GM04503 (cell line): Measurements from ENCODE around the gene LRRC56.
A peak's percentile ranks its signal among the peaks of the same experiment; 100 is the strongest.

Source experiments
- DNase-seq: peaks from one replicate; pipeline ENCODE4 v3.0.0-alpha.2; 2012; ENCODE audit warnings: low read depth

LRRC56 gene

DNA sequence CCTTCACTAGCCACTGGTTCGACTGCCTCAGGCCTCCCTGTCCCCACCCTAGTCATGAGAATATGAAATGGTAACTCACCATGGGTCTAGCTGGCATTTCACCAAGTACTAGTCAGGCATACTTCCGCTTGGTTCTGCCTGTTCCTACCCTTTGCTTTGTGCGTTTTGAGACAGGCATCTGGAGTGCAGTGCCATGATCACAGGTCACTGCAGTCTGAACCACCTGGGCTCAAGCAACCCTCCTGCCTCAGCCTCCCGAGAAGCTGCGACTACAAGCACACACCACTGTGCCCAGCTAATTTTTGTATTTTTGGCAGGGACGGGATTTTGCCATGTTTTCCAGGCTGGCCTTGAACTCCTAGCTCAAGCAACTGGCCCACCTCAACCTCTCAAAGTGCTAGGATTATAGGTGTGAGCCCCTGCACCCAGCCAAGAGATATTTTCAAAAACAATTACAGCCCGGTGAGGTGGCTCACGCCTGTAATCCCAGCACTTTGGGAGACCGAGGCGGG is 16.1 kb upstream of the LRRC56 start:
- no peak for DNase-seq

DNA sequence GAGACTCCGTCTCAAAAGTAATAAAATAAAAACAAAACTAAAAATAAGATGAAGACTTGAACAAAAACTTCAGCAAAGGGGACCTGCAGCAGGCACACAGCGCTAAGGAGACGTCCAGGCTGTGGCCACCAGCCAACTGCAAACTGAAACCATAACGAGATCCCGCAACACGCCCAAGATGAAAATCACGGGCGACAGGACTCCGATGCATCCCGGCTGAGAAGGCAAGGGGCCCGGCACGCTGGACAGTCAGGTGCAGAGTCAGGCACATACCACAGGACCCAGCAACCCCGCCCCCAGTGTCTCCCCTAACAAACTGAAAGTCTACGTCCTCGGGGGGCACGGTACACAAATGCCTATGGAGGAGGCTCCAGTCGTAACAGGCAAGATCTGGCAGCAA is 11.1 kb upstream of the LRRC56 start:
- no peak for DNase-seq

DNA sequence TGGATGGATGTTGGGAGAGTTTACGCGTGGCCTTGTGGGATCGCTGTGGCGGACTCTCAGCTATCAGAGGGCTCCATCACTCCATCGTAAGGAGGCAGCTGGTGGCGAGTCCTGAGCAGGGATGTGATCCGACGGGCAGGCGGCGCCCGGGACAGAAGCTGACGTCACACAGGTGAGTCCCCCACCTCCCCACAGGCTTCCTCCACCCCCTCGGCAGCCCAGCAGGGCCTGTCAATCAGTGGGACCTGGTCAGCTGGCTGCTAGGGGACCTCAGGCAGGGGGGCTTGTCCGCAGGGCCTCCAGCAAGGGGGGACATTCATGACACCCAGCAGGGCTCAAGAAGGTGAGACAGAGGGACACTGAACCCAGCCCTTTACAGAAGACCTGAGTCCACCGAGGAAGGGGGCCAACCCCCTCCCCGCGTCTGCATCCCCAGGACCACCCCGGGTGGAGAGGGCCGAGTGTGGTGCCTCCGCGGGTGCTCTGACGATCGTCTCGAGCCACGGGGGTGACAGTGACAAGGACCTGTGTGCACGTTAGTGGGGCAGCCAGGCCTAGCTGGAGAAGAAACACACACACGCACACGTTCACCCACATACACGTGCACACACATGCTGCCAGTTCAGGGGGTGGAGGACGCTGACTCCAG is 9.0 kb upstream of the LRRC56 start:
- DNase-seq: no peak

DNA sequence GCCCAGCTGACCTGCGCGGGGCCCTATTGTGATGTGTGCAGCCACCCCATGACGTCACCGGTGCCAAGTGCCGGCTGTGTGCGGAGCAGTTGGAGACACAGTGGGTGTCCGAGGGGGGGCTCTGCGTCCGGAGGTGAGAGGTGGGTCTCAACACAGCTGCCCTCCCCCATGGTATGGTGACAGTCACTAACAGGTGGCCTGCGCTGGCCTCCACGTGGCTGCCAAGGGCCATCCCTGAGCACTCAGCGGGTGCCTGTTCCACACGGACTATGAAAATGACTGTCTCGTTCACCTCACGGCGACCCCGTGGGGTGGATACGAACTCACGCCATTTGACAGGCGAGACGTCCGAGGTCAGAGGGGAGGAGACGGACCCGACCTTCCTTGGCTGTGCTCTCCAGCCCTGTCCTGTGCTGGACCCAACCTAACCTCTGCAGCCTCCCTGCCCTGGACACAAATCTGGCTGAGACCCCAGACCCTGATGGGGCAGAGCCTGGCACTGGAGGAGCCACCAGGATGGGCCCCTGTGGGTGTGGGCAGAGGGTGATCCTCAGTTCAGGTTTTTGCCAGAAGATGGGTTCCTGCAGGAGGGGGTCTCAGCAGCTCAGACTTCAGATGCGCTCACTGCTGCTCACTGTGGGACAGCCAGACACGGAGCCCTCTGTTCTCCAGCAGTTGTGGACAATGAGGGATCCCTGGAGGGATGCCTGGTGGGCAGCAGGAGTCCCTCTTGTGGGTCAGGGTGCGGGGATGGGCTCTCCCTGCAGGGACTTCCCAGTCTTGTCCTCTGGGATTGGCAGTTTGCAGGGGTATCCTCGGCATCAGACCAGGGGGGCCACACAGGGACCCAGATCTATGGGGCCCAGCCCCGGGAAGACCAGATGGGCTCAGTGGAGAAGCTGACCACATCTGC is 8.3 kb upstream of the LRRC56 start:
- no peak for DNase-seq

DNA sequence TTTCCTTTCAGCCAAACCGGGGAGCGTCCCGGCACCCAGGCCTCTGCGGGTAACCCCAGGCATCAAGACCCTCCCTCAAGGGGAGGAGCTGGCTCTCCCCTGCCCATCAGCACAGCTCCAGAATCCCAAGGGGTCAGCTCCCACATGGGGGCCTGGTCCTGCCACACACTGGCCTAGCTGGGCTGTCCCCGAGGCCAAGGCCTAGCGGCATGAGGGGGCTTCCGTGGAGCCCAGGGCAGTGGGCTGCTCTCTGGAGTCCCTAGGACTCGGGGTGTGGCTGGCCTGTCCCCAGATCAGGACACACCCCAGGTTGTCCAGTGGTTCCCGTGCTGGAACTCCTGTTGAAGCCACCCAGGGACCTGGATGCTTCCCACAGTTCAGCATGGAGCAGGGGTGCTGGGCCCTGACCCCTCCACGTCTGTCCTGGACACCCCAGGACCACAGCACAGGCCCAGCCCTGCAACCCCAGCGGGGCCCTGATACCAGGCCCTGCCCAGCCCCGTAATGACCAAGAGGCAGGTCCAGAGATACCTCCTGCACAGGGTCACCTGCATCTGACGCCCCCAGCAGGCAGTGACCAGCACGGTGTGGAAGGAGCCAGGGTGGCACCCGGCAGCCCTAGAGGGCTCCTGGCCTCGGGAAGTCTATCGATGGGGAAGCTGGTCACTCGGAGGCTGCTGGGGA is 7.5 kb upstream of the LRRC56 start:
- DNase-seq: no peak

DNA sequence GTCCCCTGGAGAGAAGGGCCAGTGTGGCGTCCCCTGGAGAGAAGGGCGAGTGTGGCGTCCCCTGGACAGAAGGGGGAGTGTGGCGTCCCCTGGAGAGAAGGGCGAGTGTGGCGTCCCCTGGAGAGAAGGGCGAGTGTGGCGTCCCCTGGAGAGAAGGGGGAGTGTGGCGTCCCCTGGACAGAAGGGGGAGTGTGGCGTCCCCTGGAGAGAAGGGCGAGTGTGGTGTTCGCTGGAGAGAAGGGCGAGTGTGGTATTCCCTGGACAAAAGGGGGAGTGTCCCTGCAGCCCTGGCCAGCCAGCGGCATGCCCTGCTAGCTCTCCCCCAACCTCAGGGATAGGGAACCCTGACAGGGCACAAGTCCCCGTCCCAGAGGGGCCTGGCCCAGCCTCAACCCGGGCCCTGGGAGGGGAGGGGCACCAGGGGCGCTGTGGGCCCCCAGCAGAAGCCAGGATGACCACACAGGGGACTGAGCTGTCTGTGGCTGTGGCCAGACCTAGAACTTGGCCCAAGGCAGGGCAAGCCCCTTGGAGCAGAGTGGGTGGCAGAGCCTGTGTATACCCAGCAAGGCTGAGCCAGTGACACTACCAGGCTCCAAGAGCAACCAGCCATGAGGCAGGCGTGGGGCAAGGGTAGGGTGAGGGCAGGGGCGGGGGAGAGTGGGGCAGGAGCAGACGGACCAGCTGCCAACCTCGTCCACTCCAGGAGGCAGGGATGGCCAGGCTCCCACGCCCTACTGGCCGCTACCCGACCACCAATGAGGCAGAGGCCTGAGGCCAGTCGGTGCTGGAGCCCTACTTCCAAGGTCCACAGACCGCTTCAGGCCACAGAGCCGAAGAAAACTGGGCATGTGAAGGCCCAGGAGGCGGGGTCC is 6.1 kb upstream of the LRRC56 start:
- no peak for DNase-seq

DNA sequence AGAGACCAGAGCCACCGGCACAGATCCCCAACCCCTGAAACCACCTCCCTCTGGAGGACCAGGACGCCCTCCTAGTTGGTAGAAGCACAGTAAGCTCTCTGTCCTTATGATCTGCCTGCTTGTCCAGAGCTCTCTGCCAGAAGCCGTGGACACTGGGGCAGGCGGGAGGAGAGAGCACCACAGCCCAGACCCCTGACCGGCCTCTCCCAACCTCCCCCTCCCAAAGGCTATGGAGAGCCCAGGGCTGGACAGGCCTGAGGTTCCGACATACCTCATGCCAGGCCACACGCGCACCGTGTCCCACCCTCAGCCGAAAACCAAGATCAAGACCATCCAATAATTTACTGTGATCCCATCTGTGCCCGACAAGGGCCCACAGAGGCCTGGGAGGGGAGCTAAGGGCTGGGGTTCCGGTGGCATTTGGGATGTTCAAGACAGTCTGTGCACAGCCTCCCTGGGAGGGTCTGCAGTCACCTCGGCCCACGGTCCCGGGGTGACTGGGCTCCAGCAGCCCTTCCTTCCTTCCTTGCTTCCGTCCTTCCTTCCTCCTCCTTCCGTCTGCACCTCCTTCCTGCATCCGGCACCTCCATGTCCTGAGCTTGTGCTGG is 5.3 kb upstream of the LRRC56 start:
- no peak for DNase-seq

DNA sequence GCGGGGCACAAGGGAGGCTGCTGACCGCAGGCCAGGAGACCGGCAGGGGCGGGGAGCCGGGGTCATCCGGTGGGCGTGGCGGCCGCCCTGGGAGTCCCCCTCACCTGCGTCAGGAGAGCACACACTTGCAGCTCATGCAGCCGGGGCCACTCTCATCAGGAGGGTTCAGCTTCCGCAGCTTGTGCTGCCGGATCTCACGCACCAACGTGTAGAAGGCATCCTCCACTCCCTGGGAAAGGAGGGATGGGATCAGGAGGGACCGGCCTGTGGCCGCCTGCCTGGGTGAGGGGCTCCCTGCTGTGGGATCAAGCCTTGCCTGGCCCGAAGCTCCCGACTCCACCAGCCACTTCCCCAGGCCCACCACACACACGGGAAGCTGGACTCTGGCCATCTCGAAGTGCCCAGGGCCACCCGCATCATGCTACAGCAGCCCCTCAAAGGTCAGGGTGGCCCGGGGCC is 4.8 kb upstream of the LRRC56 start:
- no peak for DNase-seq

DNA sequence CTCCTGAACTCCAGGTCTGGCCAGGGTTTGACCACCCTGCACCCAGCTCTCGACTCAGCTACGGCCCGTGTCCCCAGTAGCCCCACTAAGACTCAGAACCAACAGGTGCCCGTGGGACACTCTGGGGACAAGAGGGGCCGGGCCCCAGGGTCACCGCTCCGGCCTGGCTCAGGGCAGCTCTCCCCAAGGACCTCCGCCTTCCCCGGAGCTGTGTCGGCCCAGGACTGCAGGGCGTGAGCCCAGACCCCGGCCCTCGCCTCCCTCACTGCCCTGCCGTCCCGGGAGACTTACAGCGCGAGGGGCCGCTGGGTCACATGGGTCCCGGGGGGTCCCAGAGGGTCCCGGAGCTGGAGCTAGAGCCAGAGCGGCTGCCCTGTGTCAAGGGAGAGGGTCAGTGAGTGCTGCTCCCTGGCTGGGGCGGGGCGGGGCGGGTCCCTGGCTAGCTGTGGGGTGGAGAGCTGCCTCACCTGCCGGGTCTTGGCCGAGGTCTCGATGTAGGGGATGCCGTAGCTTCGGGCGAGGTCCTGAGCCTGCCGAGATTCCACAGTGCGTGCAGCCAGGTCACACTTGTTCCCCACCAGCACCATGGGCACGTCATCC is 4.2 kb upstream of the LRRC56 start:
- DNase-seq: no peak

DNA sequence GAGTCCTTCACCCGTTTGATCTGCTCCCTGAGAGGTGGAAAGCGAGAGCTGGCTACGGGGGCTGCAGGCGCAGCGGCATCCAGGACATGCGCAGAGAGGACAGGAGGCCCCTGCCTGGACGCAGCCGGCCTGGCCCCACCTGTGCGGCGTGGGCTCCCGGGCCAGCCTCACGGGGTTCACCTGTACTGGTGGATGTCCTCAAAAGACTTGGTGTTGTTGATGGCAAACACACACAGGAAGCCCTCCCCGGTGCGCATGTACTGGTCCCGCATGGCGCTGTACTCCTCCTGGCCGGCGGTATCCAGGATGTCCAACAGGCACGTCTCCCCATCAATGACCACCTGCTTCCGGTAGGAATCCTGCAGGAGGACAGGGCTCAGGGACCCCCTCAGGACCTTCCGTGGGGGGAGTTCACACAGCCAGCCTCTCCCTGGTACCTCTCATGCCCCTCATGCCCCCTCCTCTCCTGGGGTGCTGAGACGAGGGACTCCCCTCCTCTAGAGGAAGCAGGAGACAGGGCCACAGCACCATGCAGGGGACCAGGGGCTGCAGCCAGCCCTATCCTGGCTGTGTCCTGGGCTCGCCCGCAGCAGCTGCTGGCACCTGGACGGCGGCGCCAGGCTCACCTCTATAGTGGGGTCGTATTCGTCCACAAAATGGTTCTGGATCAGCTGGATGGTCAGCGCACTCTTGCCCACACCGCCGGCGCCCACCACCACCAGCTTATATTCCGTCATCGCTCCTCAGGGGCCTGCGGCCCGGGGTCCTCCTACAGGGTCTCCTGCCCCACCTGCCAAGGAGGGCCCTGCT is 3.5 kb upstream of the LRRC56 start:
- no peak for DNase-seq

DNA sequence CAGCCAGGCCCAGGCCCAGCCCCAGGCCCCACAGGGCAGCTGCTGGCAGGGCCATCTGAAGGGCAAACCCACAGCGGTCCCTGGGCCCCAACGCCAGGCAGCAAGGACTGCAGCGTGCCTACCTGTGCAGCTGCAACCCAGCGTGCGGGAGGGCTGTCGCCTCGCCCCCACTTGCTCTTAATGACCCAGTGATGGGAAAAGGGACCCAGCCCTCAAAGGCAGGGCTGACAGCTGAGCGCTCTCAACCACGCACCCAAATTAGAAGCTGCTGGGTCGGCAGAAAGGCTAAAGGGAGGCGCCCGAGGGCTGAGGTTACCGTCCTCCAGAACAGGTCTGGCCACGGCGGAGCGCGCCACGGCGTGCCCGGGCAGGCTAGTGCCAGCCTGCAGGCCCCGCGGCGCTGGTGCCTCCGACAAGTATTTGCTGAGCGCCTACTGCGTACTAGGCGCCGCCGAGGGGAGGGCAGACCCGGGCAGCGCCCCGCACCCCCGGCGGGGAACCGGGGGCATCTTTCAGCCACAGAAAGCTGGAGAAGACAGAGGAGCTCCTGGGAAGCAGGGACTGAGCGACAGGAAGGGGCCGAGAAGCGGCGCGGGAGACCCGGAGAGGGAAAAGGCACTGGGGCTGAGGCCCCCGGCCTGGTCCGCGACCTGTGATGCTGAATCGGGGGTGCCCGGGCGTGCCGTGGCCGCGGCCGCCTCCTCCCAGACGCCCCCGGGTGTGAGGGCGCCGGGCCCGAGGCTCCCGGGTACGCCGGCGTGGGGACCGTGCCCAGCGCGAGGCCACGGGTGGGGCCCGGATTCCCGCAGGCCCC is 2.7 kb upstream of the LRRC56 start:
- DNase-seq: no peak

DNA sequence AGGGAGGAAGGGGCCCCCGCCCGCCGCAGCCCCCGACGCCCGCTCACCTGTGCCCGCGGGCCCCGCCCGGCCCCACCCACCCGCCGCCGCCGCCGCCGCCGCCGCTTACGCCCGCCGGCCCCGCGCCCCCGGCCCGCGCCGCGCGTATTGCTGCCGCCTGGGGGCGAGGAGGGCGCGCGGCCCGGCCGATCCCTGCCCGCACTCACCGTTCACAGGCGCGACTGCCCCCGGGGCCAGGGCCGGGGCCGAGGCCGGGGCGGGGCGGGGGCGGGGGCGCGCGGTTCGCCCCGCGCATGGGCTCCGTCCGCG is 2.2 kb upstream of the LRRC56 start:
- DNase-seq: no peak

DNA sequence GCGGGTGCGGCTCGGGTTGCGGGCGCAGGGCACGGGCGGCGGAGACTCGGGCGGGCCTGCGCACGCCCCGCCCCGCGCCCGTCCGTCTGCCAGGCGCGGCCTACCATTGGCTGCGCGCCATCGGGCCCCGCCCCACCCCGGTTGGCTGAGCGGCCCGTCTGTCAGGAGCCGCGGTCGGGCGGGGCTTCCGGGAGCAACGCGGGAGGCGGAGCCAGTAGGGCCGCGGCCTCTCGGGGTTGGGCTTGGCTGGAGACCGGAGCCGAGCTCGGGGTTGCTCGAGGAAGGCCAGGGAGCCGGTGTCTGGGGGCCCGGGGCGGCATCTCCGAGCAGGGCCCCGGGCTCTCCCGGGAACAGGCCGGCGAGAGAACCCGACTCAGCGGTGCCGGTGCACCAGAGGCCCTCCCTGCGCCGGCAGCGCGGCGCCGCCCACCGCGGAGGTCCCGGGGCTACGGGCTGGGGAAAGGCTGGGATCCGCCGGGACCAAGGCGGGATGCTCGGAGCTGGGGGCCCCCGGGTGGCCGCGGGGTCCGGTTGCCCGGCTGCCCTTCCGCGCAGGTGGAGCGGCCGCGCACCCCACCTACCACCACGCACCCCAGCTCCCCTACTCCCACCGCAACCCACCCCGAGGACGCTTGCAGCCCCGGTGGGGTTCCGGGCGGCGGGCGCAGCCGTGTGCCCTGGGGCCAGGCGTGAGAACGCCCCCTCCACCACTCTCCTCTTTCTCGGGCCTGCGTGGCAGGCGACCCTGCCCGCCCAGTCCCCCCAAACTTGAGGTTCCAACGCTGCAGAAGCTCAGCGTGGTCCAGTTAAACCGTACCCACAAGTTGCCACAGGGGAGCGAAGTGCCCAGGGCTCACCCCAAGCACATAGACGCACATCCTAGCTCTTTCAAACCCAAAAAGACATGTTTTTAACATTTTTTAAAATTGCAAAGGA is 1.5 kb upstream of the LRRC56 start, which contains the start of gene HRAS:
Gene HRAS (minus strand): TSS at position 58 of the 936 bp plus-strand sequence.
- DNase-seq: peak; percentile 48

DNA sequence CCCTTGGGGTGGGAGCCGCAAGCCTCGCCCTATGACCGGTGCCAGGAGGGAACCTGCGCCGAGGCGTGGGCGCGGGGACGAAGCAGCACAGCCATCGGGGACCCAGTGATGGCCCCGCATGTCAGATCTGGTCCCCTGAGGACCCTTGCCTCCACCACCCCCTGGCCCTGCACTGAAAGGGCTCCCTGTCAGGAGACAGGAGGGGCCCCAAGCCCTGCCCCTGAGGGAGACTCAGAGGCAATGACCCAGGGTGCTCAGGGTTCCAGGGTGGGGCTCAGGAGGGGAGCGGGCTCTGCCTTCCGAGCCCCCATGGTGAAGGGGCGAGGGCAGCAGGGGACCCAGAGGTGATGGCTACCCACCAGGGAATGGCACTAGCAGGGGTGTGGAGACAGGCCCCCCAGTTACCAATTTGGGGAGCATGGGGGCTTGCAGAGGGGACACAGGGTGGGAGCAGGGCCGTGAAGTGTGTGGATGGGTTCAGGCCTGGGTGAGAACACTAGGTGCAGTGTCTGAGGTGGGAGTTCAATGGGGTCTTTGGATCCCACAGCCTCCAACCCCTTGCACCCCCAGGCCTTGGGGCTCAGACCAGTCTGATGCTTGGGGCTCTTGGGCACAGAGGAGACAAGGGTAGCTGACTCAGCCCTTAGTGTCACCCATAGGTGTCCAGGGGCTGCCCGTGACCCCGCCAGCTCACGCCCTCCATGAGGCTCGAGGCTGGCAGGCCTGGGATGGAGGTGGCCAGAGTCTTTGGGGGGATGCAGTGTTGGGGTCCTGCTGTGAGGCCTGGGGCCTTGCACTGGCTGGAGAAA is 499 bp downstream of the LRRC56 start:
- DNase-seq: no peak

DNA sequence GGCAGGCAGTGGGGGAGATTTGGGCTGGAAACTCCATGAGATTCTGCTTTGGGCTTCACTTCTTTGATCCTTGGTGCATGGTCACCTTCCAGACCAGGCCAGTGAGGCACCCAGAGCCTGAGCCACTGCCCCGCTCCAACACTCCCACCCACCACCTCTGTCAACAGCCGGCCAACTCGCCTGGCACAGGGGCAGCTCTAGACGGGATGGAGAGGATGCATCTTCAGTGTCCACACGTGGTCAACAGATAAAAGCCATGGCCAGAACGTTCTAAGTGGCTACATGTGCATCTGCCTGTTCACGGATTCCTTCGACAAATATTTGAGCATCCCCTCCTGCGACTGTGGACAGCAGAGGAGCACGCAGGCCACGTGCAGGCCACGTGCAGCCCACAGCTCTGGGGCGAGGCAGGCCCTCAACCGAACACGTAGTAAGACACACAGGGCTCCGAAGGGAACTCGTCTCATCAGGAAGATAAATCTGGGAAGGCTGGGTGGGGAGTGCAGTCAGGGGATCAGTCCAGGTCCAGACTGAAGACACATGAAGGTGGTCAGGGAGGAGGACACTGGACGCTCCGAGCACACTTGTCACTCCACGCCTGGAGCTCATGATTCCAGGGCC is 1.2 kb downstream of the LRRC56 start:
- DNase-seq: no peak

DNA sequence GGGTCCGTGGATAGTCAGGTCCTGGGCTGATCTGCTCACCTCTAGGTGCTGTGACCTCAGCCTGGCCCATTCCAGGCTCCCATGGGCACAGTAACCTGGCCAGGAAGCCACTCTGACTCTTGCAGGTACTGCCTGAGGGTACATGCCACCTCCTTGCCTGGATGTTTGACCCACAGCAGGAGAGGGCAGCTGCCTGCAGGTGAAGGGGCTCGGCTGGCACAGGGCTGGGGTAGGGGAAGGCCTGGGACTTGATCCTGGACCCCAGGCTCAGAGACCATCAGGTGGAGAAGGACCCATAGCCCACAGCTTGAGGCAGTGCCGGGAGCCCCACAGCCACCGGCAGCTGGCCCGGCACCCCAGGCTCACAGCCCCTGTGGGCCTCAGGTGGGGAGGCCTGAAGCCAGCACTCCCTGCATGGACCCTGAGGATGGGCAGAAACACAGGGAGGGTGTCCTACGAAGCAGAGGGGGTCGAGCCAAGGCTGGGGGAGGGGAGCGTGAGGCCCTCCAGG is 2.7 kb downstream of the LRRC56 start:
- DNase-seq: no peak
